NAMALWA (cell line): ENCODE results near the gene MAK.
"Not testable (repeated sequence)": the region's sequence is repeated elsewhere in the genome, so short reads cannot be mapped to it uniquely, and the experiment has no call there.

Experiments used
- DNase-seq: peaks from one replicate; pipeline ENCODE4 v3.0.0-alpha.2; 2015; ENCODE audit warnings: low spot score

Gene MAK

DNA sequence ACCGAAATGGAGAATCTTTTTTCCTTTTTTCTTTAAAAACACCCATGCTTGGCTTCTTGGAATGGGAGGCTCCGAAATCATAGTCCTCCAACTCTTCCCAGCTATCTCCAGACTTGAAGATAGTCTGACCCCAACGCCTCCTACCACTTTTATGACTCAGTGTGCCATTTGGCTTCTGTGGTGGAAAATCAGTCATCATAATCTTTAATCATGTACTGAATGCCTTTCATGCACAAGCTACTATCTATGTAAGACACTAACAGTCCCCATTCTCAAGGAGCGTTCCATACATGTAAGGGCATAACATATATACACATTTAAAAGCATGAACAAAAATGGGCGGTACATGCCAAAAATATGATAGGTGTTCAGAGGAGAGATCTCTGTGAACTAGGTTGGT is 46.7 kb downstream of the MAK start:
- no peak for DNase-seq

DNA sequence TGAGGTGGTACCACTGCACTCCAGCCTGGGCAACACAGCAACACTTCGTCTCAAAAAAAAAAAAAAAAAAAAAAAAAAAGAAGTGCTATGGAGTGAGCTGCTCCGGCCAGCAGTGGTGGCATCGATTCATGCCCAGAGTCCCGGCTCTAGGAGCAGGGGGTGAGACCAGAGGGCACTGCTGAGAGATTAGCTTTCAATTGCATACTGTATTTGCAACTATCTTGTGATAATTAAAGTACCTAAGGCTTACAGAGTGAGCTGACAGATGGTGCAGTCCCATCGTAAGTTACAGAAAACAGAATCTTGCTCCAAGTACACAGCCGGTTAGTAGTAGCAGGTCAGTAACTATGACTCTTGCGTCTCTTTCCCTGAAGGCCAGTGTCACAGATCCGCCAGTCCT is 59.3 kb downstream of the MAK start:
- DNase-seq = no peak

DNA sequence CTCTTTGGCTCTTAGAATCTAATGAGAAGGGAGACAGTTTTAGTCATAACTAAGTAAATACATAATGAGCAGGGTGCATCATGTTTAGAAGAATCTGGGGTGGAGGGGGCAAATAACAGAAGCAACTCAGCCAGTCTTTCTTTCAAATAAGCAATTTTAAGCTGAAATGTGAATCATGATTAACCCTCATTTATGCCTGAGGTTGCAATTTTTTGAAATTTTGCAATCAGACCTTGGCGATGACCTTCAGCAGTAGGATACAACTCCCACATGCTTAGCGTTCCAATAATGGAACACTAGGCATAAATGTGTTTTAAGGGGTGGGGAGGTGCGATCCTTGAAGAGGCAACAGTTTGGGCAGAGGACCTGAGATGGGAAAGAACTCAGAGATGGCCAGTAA is 60.1 kb downstream of the MAK start:
- DNase-seq = no peak

DNA sequence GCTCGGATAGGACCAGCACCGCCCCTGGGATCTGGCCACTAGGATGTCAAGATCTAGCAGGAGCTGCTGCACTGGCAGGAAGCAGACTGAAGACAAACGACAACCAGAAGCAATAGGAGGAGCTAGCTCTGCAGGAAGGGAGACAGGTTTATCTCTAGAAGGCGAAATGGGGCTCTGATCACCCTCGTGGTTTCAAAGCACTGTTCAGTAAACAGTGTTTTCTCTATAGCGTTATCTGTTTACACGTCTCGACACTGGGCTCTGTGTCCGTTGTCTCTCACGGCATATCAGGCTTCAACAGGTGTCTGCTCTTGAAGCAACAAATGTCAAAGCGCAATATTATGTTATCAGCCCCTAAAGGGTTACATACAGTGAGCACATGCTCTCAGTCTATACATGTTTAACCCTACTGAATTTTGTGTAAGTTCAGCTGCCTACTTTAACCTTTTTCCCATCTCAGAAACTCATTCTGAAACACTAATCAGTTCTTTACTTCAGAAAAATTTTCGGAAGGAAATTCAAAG is 66.9 kb downstream of the MAK start:
- no peak for DNase-seq

DNA sequence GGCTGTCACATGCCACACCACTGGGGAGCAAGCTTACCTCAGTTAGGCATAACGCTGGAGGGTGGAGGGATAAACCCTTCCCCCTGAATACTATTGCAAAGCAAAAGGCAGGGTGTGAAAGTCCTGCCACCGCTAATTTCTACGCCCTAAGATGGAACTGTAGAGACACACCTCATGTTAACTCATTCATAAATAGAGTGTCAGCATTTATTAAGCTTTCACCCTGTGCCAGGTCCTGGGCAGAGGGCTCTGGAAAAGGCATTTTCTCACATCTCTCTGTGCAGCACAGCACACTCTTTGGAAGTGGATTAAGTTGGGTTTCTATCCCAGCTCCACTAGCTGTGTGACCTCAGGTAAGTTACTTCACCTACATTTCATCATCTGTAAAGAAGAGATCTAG is 68.9 kb downstream of the MAK start:
- DNase-seq = no peak

DNA sequence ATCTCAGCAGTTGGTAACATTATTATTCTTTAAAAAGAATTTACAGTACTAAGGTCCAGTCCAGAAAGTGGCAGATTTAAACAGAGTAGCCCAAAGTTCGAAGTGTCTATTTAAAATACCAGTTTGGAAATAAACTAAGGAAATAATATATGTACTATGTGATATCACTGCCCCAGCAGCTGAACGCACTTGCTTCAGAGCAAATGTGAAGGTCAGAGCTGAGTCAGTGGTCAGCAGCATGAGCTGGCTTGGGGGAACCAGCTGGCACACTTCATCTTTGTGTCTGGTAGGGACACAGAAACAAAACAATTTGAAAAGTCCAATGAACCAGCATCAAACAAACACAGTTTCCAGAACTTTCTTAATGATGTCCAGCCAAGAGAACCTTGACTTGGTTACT is 75.3 kb downstream of the MAK start:
- DNase-seq = no peak

DNA sequence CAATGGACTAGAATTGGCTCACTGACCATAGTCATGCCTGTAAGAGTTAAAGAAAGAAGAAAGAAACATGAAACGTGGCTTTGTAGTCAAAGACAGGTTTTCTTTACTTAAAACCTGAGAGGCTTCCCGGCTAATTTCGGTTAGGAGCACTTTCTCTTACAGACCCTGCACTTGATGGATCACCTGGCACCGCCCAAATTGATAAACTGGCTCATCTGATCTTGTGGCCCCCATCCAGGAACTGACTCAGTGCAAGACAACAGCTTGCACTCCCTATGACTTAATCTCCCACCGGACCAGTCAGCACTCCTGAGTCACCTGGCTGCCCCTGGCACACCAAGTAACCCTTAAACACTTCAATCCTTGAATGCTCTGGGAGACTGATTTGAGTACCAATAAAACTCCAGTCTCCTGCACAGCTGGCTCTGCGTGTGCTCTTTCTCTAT is 78.4 kb downstream of the MAK start:
- DNase-seq = no peak

DNA sequence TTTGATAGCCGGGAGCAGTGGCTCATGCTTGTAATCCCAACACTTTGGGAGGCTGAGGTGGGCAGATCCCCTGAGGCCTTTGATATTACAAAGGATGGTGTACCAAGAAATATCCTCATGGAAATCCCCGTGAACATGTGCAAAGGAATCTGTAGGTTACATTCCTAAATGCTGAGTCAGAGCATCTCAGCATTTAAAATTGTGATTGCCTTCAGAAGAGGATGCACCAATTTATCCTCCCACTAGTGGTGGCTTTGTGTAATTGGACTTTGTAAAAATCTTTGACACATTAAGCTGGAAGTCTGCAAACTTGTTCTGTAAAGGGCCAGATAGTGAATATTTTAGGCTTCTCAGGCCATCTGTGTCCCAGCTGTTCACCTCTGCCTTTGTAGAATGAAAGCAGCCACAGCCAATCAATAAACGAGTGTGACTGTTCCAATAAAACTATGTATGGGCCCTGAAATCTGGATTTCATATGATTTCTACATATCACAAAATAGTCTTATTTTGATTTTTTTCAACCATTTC is 79.0 kb downstream of the MAK start:
- DNase-seq = peak; percentile 74

DNA sequence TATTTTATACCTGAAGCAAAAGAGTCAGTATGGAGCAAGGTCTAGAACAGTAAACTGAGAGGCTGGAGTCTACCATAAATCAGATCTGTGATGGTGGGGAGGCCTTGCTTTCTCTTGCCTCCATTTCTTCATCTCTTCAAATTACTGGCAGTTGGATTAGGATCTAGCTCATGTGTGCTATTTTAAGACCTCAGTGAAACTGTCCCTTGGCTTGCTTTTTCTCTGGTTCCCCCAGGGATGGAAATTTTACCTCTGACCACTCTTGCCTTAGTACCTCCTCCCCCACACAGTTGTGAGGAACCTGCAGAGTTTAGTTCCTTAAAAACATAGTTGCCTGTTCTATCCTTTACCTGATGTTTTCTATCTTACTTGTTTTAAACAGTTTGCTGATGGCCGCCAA is 82.3 kb downstream of the MAK start:
- DNase-seq = no peak

DNA sequence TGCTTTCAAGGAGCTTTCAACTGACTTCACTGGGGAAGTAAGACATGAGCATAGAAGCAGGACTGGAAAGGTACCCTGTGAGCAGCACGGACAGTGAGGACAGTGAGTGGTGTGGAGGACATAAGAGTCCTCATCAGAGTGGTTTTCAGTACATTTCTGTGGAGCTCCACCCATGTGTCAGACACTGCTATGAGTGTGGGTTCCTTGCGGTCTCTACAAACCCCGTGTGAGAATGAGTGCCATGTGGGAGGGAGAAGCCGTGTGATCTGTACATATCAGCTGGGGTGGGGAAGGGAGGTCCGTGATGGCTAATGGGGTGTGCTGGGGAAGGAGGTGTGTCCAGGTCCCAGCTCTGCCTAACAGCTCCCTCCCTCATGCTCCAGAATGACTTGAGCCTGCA is 86.6 kb downstream of the MAK start:
- DNase-seq = not testable (repeated sequence)

DNA sequence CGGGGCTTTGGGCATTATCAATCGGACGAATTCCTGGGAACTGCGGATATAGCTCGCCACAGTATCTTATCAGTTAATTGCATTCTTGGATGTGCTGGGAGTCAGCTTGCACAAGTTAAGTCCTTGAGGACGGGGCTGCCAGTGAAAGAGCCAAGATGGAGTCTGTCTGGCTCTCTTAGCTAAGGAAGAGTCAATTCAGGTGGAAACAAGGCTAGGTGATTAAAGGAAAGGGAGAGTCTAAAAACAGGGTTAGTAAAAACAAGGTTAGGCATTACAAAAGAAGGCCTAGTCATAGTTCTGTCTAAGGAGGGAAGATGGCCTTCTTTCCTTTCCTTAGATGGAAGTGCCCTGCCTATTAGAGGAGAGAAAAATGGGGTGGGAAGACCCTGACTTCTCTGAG is 87.8 kb downstream of the MAK start:
- not testable (repeated sequence) for DNase-seq

DNA sequence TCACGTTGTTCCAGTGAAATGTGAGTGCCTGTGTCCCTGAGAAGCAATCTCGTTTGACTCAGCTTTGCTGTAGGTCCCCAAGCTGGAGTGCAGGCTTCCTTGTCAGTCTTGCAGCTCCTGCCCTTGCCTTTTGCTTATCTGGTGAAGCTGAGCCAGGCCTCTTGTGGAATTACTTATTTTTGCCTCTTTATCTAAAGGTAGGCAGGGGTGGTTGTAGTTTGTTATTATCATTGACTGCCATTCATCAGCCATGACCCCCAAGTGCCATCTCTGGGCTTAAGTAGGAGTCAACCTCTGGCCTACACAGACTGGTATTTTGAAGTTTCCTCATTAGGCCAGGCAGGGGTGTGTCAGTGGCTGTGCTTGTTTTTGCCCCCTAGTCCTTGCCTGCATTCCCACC is 88.6 kb downstream of the MAK start:
- DNase-seq = no peak

DNA sequence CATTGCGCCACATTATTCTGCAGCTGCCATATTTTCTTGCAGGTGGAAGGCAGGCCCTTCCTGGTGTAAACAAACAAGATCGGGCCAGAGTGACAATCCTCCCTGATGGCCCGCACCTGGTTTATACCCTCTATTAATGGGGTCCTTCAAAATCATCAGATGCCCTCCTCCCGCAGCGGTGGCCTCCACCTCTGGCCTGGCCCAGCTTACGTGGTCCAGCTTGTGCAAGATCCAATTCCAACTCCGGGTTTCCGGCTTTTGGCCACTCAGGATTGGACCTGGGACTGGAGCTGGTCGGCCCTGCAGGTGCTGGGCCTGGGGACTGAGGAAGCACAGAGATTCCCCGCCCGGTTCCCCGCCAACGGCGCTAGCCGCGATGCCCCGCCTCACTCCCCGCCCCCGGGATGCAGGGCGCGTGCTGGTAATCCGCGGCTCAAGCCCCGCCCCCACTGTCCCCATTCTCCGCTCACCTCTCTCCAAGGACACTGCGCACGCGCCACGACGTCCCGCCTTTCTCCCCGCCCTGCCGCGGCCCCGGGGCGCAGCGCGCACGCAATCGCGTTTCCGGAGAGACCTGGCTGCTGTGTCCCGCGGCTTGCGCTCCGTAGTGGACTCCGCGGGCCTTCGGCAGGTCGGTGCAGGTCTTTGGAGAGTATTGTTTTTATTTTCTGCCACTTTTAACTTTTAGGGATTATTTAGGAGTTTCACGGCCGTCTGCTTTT is 90.9 kb downstream of the MAK start, which contains the start of gene TMEM14B:
Gene TMEM14B (plus strand): TSS at position 555 of the 722 bp plus-strand sequence. CDS start 1,441 bp downstream, outside the sequence.
- DNase-seq = peak; percentile 97

DNA sequence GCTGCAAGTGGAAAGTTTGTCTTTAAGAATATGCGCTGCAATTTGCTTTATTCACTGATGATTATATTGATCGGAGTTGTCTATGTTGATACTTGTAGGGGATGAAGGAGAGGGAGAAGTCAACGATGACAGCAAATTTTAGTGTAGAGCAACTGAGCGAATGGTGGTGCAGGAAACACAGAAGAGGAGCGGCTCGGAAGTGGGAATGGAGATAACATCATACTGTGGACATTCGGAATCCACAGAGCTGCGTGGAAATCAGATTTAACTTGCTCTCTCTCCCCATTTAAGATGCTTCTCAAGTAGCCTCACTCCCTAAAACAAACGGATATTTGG is 91.5 kb downstream of the MAK start:
- DNase-seq = no peak

DNA sequence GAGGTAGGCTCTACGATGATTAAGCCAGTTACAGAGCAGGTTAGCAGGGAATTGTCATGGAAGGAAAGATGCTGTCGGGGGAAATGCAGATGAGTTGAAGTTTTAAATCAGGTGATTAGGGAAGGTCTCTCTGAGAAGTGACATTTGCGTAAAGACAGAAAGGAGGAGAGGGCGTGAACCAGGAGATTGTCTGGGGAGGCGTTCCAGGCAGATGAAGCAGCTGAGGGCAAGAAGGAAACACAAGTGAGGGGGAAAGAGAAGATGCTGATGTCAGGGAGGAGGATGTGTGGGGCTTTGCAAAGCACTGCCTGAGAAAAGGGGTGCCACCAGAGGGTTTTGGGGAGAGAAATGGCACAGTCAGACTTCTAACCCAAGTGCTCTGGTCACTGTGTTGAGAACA is 93.2 kb downstream of the MAK start:
- DNase-seq = no peak

DNA sequence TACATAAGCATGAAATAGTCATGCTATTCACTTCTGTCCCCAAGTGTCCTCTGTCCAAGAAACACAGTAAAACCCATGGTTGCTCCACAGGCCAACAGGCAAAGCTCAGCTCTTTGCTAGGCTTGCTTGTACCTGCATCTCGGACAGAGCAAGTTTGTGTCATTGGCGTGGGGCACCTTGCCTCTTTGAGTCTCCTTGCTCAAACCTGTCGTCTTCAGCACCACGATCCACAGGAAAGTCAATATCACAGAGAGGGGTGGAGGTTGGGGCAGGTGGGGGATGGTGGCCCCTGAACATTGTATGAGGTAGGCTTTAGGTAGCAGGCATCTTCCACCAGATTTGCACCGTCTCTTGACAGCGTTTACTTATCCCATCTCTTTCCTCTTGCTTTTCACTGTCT is 94.8 kb downstream of the MAK start:
- DNase-seq = no peak

DNA sequence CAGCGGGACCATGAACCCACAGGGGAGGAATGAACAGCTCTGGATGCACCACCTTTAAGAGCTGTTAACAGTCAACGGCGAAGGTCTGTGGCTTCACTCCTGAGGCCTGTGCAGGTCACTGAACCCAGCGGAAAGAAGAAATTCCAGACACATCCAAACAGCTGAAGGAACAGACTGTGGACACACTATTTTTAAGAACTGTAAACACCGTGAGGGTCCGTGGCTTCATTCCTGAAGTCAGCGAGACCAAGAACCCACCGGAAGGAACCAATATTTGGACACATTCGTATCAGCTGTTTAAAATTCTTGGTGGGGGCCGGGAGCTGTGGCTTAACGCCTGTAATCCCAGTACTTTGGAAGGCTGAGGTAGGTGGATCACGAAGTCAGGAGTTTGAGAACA is 96.1 kb downstream of the MAK start:
- no peak for DNase-seq

DNA sequence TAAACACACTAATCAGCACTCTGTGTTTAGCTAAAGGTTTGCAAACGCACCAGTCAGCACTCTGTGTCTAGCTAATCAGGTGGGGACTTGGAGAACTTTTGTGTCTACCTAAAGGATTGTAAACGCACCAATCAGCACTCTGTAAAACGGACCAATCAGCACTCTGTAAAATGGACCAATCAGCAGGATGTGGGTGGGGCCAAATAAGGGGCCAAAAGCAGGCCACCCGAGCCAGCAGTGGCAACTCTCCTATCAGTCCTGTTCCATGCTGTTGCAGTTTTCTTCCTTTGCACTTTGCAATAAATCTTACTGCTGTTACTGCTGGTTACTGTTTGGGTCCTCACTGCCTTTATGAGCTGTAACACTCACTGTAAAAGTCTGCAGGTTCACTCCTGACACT is 96.7 kb downstream of the MAK start:
- DNase-seq = not testable (repeated sequence)

DNA sequence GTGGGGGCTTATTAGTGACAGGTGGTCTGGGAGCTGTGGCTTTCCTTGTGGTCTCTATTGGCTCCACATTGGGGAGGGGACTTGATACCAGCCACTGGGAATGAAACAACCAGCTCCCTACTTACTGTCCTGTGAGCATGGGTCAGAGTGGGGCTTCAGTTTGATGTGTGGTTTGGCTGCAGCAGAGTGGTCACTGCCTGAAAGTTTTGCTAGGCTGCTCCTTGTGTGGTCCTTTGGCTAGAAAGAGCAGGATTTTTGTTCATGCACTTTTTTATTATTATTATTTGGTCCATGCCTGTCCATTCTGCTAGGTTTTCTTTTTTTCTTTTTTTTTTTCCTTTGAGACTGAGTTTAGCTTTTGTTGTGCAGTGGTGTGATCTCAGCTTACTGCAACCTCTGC is 98.3 kb downstream of the MAK start:
- DNase-seq = no peak

DNA sequence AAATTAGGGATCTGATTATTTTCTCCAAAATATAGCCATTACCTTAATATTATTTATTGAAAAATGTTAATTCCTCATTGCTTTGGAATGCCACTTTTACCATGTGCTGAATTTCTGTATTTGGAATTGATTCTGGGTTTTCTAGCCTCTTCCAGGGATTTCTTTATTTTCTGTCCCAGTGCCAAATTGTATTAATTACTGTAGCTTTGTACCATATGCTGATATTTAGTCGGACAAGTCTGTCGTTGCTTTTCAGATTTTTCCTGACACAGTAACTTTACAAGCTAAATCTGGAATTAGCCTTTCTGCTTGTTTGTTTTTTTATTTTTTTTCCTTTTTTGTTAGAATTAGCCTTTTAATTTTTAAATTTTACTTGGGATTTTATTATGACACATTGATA is 101.6 kb downstream of the MAK start:
- no peak for DNase-seq

DNA sequence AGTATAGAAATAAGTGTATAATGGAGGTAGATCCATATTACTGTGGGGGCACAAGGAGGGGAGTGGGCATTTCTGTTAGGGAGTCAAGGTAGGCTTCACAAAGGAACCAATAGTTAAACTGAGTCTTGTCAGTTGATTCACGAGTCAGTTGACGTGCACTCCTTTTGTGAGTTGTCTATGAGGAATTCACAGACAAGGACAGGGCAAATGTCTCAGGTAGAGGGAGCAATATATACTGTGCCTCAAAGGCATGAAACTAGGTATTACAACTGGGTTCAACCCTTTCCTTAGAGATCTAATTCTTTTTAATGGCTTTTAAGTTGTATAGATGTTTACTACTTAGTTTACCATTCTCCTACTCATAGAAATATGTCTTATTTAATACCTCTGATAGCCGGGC is 104.5 kb downstream of the MAK start:
- DNase-seq = no peak

DNA sequence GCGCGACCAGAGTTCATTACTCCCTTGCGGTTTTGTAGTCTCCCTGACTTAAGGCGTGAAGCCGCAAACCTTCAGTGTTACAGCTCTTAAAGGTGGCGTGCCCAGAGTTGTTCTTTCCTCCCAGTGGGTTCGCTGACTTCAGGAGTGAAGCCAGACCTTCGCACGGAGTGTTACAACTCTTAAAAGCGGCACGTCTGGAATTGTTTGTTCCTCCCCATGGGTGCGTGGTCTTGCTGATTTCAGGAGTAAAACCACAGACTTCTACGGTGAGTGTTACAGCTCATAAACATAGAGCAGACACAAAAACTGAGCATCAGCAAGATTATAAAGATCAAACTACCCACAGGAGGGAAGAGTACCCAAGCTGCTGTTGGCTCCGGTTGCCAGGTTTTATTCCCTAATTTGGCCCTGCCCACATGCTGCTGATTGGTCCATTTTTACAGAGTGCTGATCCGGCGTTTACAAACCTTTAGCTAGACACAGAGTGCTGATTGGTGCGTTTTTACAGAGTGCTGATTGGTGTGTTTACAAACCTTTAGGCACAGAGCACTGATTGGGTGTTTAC is 105.1 kb downstream of the MAK start:
- no peak for DNase-seq

DNA sequence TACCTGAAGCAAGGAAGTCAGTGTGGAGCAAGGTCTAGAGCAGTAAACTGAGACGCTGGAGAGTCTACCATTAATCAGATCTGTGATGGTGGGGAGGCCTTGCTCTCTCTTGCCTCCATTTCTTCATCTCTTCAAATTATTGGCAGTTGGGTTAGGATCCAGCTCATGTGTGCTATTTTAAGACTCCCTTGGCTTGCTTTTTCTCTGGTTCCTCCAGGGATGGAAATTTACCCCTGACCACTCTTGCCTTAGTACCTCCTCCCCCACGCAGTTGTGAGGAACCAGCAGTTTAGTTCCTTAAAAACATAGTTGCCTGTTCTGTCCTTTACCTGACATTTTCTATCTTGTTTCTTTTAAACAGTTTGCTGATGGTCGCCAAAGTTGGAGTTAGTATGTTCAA is 108.1 kb downstream of the MAK start:
- DNase-seq = no peak

DNA sequence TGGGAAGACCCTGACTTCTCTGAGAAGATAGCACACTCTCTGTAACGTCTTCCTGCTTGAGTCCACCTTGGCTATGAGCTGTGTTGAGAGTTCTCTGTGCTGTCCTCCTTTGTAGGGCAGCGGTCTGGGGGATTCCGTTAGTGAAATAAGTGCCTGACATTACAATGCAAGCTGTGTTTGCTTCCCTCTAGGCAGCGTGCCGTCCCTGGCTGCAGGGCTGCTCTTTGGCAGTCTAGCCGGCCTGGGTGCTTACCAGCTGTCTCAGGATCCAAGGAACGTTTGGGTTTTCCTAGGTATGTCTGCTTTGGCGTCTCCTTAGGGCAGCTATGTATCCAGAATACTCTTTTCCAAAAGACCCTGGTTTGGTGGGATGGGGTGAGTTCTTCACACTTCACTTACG is 112.6 kb downstream of the MAK start:
- DNase-seq = no peak
